ENCODE results near the gene OR10C1. TPM values are rescaled to one million over a fixed set of nuclear protein-coding genes. Genes with fewer than 3 reads are reported as not detected.

The OR10C1 gene
- total RNA-seq, 1 donor from 2014 or later: not detected

DNA sequence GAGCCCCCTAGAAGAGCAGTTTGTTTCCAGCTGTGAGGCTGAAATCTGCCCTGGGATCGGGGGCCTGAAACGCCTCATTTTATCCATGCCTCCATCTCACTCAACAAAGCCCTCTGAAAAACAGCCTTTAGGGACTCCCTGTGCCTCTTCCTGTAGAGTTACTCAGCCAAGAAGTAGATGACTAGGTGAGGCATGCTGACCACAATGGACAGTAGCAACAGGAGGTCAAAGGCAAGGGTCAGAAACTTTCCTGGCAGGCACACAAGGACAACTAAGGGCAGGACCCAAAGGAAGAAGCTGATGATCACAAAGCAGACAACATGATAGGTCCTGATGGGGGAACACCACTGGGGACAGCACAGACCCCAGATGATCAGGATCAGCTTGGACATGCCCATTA lies 35.9 kb downstream of the OR10C1 start:
- Histone ChIP-seq H3K27me3 (ENCODE audit: low read depth) (peaks cover 5% of the 10 kb centered on the region), H3K4me1 (no peaks in the 10 kb centered on the region), H3K27ac (replicated peaks) (no peak overlapping the region), H3K36me3 (no peaks in the 10 kb centered on the region), H3K9me3 (replicated peaks) (no peaks in the 10 kb centered on the region), H3K4me3 (no peak overlapping the region)
- intact Hi-C loops (cut with micrococcal nuclease): no loop called here
- DNase-seq: no peak
- TF ChIP-seq, protein P1, sequence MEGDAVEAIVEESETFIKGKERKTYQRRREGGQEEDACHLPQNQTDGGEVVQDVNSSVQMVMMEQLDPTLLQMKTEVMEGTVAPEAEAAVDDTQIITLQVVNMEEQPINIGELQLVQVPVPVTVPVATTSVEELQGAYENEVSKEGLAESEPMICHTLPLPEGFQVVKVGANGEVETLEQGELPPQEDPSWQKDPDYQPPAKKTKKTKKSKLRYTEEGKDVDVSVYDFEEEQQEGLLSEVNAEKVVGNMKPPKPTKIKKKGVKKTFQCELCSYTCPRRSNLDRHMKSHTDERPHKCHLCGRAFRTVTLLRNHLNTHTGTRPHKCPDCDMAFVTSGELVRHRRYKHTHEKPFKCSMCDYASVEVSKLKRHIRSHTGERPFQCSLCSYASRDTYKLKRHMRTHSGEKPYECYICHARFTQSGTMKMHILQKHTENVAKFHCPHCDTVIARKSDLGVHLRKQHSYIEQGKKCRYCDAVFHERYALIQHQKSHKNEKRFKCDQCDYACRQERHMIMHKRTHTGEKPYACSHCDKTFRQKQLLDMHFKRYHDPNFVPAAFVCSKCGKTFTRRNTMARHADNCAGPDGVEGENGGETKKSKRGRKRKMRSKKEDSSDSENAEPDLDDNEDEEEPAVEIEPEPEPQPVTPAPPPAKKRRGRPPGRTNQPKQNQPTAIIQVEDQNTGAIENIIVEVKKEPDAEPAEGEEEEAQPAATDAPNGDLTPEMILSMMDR (IDR thresholded peaks at IDR 0.05; ENCODE audit: borderline replicate concordance): no peak

DNA sequence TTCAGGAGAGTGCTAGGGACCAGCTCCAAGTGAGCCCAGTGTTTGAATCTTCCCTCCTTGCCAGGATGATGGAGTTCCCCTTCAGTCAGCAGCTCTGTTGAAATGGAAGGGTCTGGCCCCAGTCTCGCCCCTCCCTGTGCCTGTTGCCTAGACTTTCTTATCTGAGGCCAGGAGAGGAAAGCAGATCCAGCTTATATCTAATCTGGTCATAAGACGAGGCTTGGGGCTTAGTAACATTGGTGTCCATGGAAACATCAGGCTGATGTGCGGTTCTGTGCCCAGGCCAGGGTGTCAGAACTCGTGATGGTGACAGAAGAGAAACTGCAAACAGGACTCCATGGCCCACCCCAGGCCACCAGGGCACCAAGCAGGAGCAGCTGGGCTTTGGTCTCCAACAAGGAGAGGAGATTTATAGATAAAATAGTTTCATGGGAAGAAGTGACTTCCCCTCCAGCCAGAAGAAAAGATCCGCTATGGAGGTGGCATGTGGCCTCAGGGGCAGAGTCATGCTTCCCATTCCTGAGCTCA lies 38.9 kb downstream of the OR10C1 start:
- intact Hi-C loops (cut with micrococcal nuclease): no loop called here
- no peak overlapping the region for H3K4me3 ChIP-seq
- no peaks in the 10 kb centered on the region for H3K36me3 ChIP-seq
- H3K4me1 ChIP-seq: no peaks in the 10 kb centered on the region
- no peak overlapping the region for H3K27ac ChIP-seq (replicated peaks)
- H3K27me3 ChIP-seq (ENCODE audit: low read depth): peaks cover 14% of the 10 kb centered on the region
- TF ChIP-seq, protein P1 (IDR thresholded peaks at IDR 0.05; ENCODE audit: borderline replicate concordance): no peak
- peaks cover 11% of the 10 kb centered on the region for H3K9me3 ChIP-seq (replicated peaks)
- no peak for DNase-seq

DNA sequence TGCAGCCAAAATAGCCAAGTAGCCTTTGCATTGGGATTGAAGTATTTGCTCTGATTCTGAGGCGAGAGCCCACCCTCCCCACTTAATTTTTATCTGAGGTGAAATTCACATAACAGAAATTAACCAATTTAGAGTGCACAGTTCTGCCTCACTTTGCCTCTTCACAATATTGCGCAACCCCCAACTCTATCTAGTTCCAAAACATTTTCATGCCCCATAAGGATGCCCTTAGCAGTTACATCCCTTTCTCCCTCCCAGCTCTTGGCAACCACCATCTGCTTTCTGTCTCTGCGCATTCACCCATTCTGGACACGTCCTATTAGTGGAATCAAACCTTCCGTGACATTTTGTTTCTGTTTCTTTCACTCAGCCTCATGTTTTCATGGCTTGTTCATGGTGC lies 39.6 kb downstream of the OR10C1 start:
- no peak for DNase-seq
- no peak overlapping the region for H3K4me3 ChIP-seq
- H3K36me3 ChIP-seq: no peaks in the 10 kb centered on the region
- no peak overlapping the region for H3K27ac ChIP-seq (replicated peaks)
- peaks cover 11% of the 10 kb centered on the region for H3K9me3 ChIP-seq (replicated peaks)
- H3K27me3 ChIP-seq (ENCODE audit: low read depth): peaks cover 18% of the 10 kb centered on the region
- TF ChIP-seq, protein P1 (IDR thresholded peaks at IDR 0.05; ENCODE audit: borderline replicate concordance): no peak
- intact Hi-C loops (cut with micrococcal nuclease): no loop called here
- no peaks in the 10 kb centered on the region for H3K4me1 ChIP-seq

DNA sequence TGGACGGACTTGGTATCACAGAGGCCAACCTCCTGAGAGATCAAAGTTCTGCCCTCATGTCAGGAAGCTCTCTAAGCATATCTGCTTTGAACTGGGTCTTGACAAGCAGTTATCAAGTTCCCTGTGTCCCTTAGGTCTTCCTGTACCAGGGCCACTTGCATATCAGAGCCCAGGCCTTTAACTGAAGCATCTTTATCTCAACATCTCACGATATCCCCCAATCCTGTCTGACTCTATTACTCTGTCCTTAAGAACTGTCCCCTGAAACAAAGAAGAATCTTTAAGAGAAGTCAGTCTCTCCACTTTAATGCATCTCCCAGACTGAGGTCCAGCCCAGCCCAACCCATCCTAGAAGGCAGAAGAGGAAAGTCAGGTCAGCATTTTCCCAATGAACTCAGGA lies 40.5 kb downstream of the OR10C1 start:
- Histone ChIP-seq H3K27me3 (ENCODE audit: low read depth) (peaks cover 25% of the 10 kb centered on the region), H3K36me3 (no peaks in the 10 kb centered on the region), H3K27ac (replicated peaks) (no peak overlapping the region), H3K9me3 (replicated peaks) (peaks cover 11% of the 10 kb centered on the region), H3K4me1 (no peaks in the 10 kb centered on the region), H3K4me3 (no peak overlapping the region)
- intact Hi-C loops (cut with micrococcal nuclease): no loop called here
- no peak for DNase-seq
- TF ChIP-seq, protein P1 (IDR thresholded peaks at IDR 0.05; ENCODE audit: borderline replicate concordance): no peak

DNA sequence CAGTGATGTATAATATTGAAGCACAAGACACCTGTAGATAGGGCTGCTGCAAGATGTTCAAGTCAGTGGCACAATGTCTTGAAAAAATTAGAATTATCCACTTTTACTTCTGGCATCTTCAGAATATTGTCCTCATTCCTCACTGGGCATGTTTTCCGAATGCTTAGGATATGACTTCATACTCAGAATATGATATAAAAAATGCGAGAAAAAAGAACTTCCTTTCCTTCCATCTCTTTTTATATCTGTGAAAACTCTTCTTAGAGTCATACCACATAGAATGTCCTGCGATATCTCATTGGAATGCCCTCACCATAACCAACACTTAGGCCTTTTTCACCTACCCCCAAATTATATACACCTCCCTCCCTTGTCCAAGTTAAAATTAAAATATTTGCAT lies 44.1 kb downstream of the OR10C1 start:
- peaks cover 25% of the 10 kb centered on the region for H3K27me3 ChIP-seq (ENCODE audit: low read depth)
- H3K4me3 ChIP-seq: no peak overlapping the region
- H3K27ac ChIP-seq (replicated peaks): no peak overlapping the region
- no peaks in the 10 kb centered on the region for H3K4me1 ChIP-seq
- H3K9me3 ChIP-seq (replicated peaks): peaks cover 11% of the 10 kb centered on the region
- TF ChIP-seq, protein P1 (IDR thresholded peaks at IDR 0.05; ENCODE audit: borderline replicate concordance): no peak
- intact Hi-C loops (cut with micrococcal nuclease): no loop called here
- no peak for DNase-seq
- H3K36me3 ChIP-seq: no peaks in the 10 kb centered on the region
